ENCODE measurements around the gene COL20A1. TPM values are rescaled to one million over a fixed set of nuclear protein-coding genes. Genes with fewer than 3 reads are reported as not detected.

Gene COL20A1
- polyA plus RNA-seq, 6 donors from 2014 or later = not detected

DNA sequence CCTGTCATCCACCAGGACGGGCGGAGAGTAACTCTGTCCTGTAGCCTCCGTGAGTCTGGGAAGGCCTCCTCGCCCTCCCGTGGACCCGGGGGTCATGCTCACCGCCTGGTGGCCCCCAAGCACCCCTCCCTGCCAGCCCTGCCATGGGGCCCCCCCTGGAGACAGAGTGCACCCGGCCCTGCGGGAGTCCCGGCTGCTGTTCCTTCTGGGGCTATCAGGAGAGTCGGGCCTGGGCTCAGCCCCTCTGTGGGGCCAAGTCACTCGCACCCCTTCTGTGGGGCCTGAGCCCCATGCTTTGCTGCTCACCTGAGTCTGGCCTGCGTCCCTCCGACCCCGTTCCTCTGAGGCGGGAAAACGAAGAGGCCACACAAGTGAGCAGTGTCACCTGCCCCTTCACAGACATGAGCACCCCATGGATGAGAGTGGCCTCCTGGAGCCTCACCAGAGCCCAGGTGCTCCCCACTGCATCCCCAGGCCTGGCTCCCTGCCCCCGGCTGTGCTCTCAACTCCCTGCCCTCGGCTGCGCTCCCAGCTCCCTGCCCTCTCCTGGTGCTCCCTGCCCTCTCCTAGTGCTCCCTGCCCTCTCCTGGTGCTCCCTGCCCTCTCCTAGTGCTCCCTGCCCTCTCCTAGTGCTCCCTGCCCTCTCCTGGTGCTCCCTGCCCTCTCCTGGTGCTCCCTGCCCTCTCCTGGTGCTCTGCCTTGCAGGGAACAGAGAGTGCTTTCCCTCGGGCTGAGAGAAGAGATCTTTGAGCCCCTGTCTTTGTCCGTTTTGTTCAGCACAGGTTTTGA lies 72.8 kb downstream of the COL20A1 start:
- H3K4me3 Mint-ChIP-seq = no peak overlapping the region
- H3K4me1 Mint-ChIP-seq = peaks cover 0 to 7% (median 7%) of the 10 kb centered on the region in 3 donors
- no peak for ATAC-seq (ENCODE audit: low read depth in 2 of 2)
- H3K9me3 Mint-ChIP-seq = no peaks in the 10 kb centered on the region
- no peak for DNase-seq
- peaks cover 0 to 8% of the 10 kb centered on the region in 2 donors for H3K36me3 Mint-ChIP-seq
- H3K27me3 Mint-ChIP-seq = peaks cover 4 to 41% (median 28%) of the 10 kb centered on the region in 3 donors
- H3K27ac Mint-ChIP-seq = no peak overlapping the region

DNA sequence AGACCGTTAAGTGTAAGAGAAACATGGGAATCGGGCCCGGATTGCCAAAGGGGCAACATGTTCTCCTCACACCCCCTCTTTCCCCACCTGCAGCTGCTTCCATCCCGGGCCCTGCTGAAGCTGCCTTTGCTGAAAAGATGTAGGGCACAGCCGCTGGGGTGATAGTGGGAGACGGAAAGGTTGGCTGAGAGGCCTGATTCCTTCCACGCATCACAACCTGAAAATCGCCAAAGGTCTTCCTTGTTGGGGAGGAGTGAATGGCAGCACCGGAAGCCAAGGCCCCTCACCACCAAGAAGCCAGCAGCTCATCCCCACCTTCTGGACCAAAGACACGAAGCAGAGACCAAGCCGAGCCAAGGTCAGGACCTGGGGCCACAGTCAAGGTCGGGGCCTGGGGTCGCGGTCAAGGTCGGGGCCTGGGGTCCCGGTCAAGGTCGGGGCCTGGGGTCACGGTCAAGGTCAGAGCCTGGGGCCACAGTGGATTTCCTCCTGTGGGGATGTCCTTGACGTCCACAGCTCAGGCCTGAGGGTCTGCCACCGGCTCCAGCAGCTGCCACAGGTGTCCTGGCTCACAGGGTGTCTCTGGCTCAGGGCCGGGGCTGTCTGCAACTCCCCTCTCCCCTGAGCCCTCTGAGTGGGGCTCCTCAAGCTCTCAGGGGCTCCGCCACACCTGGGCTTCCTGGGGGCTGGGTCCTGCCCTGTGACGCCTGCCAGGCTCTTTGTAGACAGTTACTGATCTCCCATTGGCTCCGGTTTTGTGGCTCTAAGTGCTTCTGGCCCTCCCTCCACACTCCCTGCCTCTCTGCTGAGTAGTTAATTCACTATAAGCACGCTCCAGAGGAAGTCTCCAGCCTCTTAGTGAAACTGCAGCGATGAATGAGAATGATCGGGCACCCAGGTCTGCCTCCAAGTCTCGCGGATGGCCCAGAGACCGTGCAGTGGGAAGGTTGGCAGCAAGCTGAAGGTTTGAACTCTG lies 73.7 kb downstream of the COL20A1 start:
- Mint-ChIP-seq H3K4me1 (peaks cover 0 to 7% (median 7%) of the 10 kb centered on the region in 3 donors), H3K4me3 (peak overlapping the region in 1 of 8 donors; percentile 47), H3K36me3 (peaks cover 0 to 8% of the 10 kb centered on the region in 2 donors), H3K27ac (no peak overlapping the region), H3K27me3 (peaks cover 8 to 48% (median 37%) of the 10 kb centered on the region in 3 donors), H3K9me3 (no peaks in the 10 kb centered on the region)
- no peak for DNase-seq
- no peak for ATAC-seq (ENCODE audit: low read depth in 2 of 2)

DNA sequence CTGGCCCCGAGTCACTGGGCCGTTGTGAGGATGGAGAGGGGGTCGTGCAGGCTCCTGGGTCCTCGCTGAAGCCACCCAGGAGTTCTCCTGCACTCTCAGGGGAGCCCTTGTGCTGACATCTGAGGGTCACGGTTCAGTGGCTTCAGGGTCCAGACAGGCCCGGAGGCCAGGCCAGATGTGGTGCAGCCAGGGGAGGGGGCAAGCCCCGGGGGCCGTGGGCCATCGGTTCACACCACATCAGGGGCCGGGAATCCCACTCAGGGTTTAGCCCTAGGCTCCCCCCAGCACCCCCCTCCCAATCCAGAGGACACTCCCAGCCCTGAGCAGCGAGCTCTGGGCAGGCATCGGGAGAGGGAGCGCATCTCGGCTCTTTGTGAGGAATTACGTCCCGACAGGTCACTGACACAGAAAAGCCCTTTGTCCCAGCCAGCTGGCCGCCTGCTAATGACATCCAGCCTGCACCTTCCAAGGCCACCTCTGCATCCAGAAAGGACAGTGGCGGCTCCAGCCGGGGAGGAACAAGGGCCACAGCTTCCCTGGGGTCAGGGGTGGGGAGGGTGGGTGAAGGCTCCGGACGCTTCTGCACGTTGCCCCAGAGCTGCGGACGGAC lies 74.6 kb downstream of the COL20A1 start:
- H3K27ac Mint-ChIP-seq = no peak overlapping the region
- peaks cover 0 to 6% of the 10 kb centered on the region in 2 donors for H3K36me3 Mint-ChIP-seq
- H3K9me3 Mint-ChIP-seq = no peaks in the 10 kb centered on the region

DNA sequence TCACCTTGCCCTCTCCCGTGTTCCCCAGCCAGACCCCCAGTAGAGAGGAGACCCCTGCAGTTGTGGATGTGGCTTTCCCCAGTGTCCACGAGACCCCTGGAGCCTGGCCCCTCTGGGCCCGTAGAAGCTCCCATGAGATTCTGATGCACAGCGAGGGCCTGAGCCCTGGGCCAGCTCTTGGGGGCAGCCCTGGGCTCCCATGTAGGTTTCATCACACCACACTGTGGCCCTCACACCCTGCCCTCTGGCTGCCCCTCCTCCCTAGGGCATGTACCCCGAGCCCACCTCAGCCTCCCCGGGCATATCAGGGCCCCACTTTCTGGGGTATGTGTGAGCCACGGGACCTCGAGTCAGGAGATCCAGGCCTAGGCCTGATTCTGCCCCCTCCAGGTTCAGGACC lies 75.2 kb downstream of the COL20A1 start:
- H3K27ac Mint-ChIP-seq = no peak overlapping the region
- H3K4me1 Mint-ChIP-seq = no peaks in the 10 kb centered on the region
- DNase-seq = no peak
- no peaks in the 10 kb centered on the region for H3K9me3 Mint-ChIP-seq
- peaks cover 0 to under 1% of the 10 kb centered on the region in 2 donors for H3K36me3 Mint-ChIP-seq
- no peak for ATAC-seq (ENCODE audit: low read depth in 2 of 2)
- H3K27me3 Mint-ChIP-seq = peaks cover 8 to 44% (median 32%) of the 10 kb centered on the region in 3 donors
- H3K4me3 Mint-ChIP-seq = no peak overlapping the region

More for the DNA sequence above, 74.6 kb downstream of the COL20A1 start:
- DNase-seq (no peak), ATAC-seq (ENCODE audit: low read depth in 2 of 2) (no peak)
- Mint-ChIP-seq H3K27me3 (peaks cover 8 to 44% (median 32%) of the 10 kb centered on the region in 3 donors), H3K4me1 (peaks cover 0 to 4% (median 2%) of the 10 kb centered on the region in 3 donors), H3K4me3 (no peak overlapping the region)

DNA sequence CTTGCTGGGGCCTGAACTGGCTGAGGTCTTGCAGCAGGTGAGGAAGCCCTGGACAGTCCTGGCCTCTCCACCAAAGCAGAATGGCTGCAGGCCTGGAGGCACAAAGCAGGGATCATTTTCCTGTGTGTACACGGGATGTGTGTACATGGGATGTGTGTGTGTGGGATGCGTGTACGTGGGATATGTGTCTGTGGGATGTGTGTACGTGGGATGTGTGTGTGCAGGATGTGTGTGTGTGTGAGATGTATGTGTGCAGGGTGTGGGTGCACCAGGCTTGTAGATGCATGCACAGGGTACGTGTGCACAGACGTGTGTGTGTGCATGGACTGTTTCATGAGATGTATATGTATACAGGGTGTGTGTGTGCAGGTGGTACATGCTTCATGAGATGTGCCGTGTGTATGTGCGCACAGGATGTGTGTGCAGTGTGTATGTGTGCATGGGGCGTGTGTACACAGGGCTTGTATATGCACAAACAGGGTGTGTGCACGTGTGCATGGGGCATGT lies 76.1 kb downstream of the COL20A1 start:
- Mint-ChIP-seq H3K27me3 (peaks cover 8 to 38% (median 30%) of the 10 kb centered on the region in 3 donors), H3K9me3 (no peaks in the 10 kb centered on the region), H3K36me3 (no peaks in the 10 kb centered on the region), H3K27ac (peak overlapping the region in 1 of 6 donors; percentile 15), H3K4me3 (no peak overlapping the region), H3K4me1 (no peaks in the 10 kb centered on the region)
- DNase-seq (no peak), ATAC-seq (ENCODE audit: low read depth in 2 of 2) (no peak)

DNA sequence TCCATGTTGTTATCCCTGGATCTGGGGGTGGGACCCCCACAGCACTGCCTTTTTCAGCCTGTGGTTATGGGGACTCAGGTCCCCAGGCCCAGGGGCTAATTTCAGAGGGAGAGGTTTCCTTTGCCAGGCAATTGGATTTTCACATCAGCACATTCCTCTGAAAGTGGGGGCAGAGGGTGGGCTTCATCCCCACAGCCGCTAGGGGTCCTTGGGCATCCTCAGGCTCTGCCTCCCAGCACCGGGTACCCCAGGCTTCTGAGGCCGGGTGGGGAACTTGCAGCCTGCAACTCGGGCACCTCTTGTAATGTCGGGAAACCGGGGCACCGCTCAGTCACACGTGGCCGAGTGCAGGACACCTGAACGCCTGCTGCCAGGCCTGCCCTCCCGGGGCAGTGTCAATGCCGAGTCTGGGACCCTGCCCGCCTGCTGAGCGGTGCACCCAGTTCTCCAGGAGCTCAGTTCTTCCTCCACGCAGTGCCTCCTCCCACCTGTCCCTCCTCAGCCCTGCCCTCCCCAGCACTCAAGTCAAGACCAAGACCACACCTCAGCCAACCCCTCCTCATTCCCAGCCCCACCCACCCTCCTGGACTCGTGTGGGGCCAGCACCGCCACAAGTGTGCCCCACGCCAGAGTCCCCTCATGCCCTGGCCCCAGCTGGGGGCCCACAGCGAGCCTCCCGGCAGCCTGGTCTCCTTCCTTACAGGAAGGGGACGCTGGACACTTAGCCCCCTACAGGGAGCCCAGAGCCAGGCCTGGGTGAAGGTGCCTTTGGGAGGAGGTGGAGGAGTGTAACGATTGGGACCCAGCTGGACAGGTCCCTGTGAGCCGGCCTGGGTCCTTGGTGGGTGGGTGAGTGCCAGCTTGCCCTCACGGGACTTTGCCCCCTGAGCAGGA lies 77.0 kb downstream of the COL20A1 start:
- H3K27me3 Mint-ChIP-seq = peaks cover 8 to 37% (median 28%) of the 10 kb centered on the region in 3 donors
- ATAC-seq (ENCODE audit: low read depth in 2 of 2) (no peak), DNase-seq (no peak)
- no peaks in the 10 kb centered on the region for H3K36me3 Mint-ChIP-seq
- H3K4me1 Mint-ChIP-seq = no peaks in the 10 kb centered on the region
- H3K4me3 Mint-ChIP-seq = no peak overlapping the region
- H3K27ac Mint-ChIP-seq = no peak overlapping the region
- H3K9me3 Mint-ChIP-seq = no peaks in the 10 kb centered on the region

DNA sequence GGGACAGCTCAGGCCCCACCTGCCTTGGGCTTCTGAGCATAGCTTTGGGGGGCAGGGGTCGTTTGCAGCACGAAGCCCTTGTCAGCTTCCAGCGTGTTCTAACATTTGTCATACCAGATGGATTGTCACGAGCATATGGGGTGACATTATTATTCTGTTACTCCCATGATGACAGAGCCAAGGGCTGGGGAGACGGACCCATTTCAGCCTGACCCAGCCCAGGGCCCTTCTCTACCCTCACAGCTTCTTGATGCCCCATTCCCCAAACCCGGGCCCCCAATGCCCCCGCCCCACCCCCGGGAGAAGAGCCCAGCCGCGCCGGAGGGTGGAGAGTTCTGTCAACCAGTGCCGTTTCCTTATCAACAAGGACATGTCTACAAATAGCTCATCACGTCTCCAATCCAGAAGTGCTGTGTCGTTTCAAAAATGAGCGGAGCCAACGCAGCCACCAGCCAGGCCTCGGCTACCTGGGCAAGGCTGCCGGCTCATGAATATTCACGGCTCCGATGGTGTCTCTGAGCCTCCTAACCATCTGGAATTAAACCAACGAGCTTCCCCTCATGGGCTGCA lies 77.7 kb downstream of the COL20A1 start:
- Mint-ChIP-seq H3K9me3 (no peaks in the 10 kb centered on the region), H3K36me3 (no peaks in the 10 kb centered on the region), H3K27me3 (peaks cover 8 to 32% (median 23%) of the 10 kb centered on the region in 3 donors), H3K4me3 (peak overlapping the region in 1 of 8 donors; percentile 42), H3K4me1 (no peaks in the 10 kb centered on the region), H3K27ac (no peak overlapping the region)
- ATAC-seq (ENCODE audit: low read depth in 2 of 2) (no peak), DNase-seq (no peak)

DNA sequence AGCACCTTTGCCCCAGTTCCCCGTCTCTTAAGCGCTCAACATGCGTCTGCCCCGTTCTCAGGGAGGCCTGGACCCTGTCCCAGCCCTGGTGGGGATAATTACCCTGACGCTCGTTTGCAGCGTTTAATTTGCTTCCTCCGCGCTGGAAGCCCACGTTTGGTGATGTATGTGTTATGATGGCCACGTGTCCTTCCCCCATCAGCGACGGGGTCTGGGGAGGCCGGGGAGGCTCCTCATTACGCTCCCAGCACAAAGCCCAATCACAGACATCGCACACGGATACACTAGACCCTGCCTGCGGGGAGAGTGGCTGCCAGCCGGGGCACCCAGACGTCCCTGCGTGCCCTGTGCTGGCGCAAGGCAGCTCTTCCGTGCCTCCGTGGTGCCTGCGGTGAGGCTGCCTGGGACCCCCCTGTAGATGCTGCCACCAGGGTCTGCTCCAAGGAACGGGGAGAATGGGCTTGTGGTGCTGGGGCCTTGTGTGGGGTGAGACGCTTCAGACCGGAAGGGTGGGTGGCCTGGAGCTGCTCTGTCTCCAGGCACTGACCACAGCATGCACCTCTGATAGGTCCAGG lies 78.4 kb downstream of the COL20A1 start:
- H3K4me3 Mint-ChIP-seq = no peak overlapping the region
- DNase-seq = no peak
- no peaks in the 10 kb centered on the region for H3K36me3 Mint-ChIP-seq
- ATAC-seq (ENCODE audit: low read depth in 2 of 2) = no peak
- H3K4me1 Mint-ChIP-seq = no peaks in the 10 kb centered on the region
- H3K27ac Mint-ChIP-seq = peak overlapping the region in 1 of 6 donors; percentile 69
- peaks cover 8 to 35% (median 23%) of the 10 kb centered on the region in 3 donors for H3K27me3 Mint-ChIP-seq
- H3K9me3 Mint-ChIP-seq = no peaks in the 10 kb centered on the region

DNA sequence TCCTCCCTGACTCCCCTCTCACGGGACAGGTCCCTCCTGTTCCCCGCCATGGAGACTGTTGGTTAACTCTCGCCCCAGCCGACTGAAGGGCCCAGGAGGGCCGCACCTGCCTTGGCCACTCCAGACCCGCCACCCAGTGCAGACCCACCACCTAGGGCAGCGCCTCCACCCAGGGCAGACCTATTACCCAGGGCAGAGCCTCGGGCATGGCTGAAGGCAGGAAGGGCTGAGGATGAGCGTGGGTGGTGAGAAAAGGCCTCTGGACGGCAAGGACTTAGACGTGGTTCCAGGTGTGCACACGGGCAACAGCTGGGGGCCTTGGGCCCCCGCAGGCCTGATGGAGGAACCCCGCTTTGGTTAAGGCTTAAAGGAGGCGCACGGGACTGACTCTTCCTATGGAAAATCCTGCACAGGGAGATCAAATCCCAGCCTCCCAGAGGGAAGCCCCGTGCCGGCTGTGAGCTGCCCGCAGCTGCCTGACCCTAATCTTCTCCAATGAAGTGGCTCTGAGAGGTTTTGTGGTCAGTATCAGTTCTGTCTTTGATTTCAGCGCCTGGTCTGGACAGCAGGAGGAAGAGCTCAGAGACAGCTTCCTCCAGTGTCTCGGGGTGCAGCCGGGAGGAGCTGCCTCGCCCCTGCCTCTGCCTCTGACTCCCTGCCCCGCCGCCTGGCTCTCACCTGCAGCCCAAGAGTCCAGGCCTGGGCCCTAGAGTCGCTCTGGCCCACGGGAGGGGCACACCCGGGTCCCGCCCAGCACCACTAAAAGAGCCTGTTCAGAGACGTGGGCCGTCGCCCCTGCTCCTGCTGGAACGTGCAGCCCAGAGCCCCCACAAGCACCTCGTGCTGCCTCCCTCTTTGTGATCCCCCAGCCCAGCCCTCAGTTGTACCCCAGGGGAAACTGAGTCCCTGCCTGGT lies 80.2 kb downstream of the COL20A1 start:
- Mint-ChIP-seq H3K9me3 (no peaks in the 10 kb centered on the region), H3K27me3 (peaks cover 5 to 37% (median 22%) of the 10 kb centered on the region in 3 donors), H3K36me3 (no peaks in the 10 kb centered on the region), H3K4me1 (peaks cover 0 to 5% (median 3%) of the 10 kb centered on the region in 3 donors), H3K4me3 (no peak overlapping the region), H3K27ac (no peak overlapping the region)
- no peak for ATAC-seq (ENCODE audit: low read depth in 2 of 2)
- no peak for DNase-seq

DNA sequence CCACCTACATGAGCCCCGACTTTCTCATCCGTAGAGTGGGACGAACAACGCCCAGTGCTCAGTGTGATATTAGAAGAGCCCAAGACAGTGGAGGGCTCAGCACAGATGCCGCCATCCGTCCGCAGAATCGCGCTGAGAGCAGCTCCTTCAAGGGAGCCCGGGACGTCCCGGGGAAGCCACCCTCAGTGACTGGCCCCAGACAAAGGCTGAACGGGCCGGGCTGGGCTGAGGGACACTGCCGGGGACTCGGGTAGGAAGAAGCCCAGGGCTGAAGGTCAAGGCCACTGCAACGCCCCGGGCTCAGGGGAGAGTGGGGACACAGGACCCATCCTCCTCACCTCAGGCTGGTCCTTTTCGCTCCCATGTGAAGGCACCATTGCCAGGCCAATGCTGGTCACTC lies 81.0 kb downstream of the COL20A1 start:
- Mint-ChIP-seq H3K27me3 (peaks cover 9 to 44% (median 29%) of the 10 kb centered on the region in 3 donors), H3K27ac (no peak overlapping the region), H3K4me1 (peaks cover 0 to 5% (median 3%) of the 10 kb centered on the region in 3 donors)

DNA sequence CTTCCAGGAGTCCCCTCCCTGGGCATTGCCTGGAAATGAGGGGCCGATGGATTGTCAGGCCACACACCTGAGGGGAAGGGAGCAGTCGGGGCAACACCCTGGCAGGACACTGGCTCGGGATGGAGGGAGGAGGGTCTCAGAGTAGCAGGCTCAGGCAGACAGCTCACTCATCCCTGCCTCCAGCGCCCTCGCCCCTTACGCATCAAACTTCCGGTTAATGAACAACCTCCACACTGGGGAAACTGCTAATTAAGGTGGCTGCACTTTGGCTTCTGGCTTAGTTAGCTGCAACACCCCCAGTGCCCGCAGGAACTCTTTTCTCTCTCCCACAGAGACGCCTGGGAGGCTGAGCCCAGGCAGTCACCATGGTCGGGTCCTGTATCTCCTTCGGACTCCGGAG lies 81.5 kb downstream of the COL20A1 start:
- Mint-ChIP-seq H3K27me3 (peaks cover 9 to 48% (median 34%) of the 10 kb centered on the region in 3 donors), H3K27ac (peak overlapping the region in 1 of 6 donors; percentile 92), H3K9me3 (no peaks in the 10 kb centered on the region), H3K4me1 (peaks cover 0 to 5% (median 3%) of the 10 kb centered on the region in 3 donors), H3K36me3 (no peaks in the 10 kb centered on the region), H3K4me3 (no peak overlapping the region)
- ATAC-seq (ENCODE audit: low read depth in 2 of 2) (no peak), DNase-seq (no peak)

More for the DNA sequence above, 81.0 kb downstream of the COL20A1 start:
- Mint-ChIP-seq H3K9me3 (no peaks in the 10 kb centered on the region), H3K36me3 (no peaks in the 10 kb centered on the region), H3K4me3 (no peak overlapping the region)
- no peak for ATAC-seq (ENCODE audit: low read depth in 2 of 2)
- DNase-seq = no peak
